HL-60 (cell line): ENCODE data around the gene SHOX.
"Not testable (repeated sequence)": the region's sequence is repeated elsewhere in the genome, so short reads cannot be mapped to it uniquely, and the experiment has no call there.

Experiments
- DNase-seq, 2 experiments: peaks; one replicate each; pipeline ENCODE4 v3.0.0-alpha.2; 2010 to 2020; ENCODE audit warnings: low read depth in 1 of 2, low spot score in 1 of 2
- H3K27ac ChIP-seq: fragments of 250-450 bp; sonication (Bioruptor Pico); replicated peaks from 2 replicates; pipeline ENCODE4 v1.5.1; 2020; ENCODE audit warnings: mild to moderate bottlenecking, moderate library complexity
- H3K27me3 ChIP-seq: fragments of 250-450 bp; sonication (Bioruptor Pico); 2 replicates; pipeline ENCODE4 v1.5.1; 2021; ENCODE audit warnings: mild to moderate bottlenecking, moderate library complexity; ENCODE audit not compliant: insufficient read depth, poor library complexity, severe bottlenecking
- H3K4me3 ChIP-seq: replicated peaks from 2 replicates; pipeline ENCODE4 v1.5.1; 2011; ENCODE audit warnings: mild to moderate bottlenecking, control low read depth, low read length; ENCODE audit not compliant: insufficient read depth
- GABPA ChIP-seq: IDR thresholded peaks from 2 replicates; pipeline ENCODE4 v1.6.1; 2012; ENCODE audit warnings: low read depth
- POLR2AphosphoS5 ChIP-seq: IDR thresholded peaks from 2 replicates; pipeline ENCODE4 v1.6.1; 2012; ENCODE audit warnings: low read depth
- SPI1 ChIP-seq: IDR thresholded peaks from 2 replicates; pipeline ENCODE4 v1.6.1; 2012; ENCODE audit warnings: low read depth, mild to moderate bottlenecking, borderline replicate concordance
- TF ChIP-seq, protein P1 (sequence below): IDR thresholded peaks from 2 replicates; pipeline ENCODE4 v1.6.1; 2012; ENCODE audit warnings: low read depth; ENCODE audit not compliant: insufficient replicate concordance
- TF ChIP-seq, protein P2 (sequence below): IDR thresholded peaks from one replicate; pipeline ENCODE4 v1.5.1; 2011; ENCODE audit warnings: low read length, control low read depth, inconsistent platforms; ENCODE audit not compliant: insufficient read depth

The SHOX gene

DNA sequence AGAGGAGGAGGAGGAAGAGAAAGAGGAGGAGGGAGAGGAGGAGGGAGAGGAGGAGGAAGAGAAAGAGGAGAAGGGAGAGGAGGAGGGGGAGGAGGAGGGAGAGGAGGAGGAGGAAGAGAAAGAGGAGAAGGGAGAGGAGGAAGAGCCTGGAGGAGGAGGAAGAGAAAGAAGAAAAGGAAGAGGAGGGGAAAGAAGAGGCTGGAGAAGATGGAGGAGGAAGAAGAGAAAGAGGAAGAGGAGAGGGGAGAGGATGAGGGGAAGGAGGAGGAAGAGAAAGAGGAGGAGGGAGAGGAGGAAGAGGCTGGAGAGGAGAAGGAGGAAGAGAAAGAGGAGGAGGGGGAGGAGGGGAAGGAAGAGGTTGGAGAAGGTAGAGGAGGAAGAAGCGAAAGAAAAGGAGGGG is 46.0 kb upstream of the SHOX start:
- TF ChIP-seq POLR2AphosphoS5, result no peak
- TF ChIP-seq GABPA, result no peak
- TF ChIP-seq, protein P1, sequence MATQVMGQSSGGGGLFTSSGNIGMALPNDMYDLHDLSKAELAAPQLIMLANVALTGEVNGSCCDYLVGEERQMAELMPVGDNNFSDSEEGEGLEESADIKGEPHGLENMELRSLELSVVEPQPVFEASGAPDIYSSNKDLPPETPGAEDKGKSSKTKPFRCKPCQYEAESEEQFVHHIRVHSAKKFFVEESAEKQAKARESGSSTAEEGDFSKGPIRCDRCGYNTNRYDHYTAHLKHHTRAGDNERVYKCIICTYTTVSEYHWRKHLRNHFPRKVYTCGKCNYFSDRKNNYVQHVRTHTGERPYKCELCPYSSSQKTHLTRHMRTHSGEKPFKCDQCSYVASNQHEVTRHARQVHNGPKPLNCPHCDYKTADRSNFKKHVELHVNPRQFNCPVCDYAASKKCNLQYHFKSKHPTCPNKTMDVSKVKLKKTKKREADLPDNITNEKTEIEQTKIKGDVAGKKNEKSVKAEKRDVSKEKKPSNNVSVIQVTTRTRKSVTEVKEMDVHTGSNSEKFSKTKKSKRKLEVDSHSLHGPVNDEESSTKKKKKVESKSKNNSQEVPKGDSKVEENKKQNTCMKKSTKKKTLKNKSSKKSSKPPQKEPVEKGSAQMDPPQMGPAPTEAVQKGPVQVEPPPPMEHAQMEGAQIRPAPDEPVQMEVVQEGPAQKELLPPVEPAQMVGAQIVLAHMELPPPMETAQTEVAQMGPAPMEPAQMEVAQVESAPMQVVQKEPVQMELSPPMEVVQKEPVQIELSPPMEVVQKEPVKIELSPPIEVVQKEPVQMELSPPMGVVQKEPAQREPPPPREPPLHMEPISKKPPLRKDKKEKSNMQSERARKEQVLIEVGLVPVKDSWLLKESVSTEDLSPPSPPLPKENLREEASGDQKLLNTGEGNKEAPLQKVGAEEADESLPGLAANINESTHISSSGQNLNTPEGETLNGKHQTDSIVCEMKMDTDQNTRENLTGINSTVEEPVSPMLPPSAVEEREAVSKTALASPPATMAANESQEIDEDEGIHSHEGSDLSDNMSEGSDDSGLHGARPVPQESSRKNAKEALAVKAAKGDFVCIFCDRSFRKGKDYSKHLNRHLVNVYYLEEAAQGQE, result no peak
- TF ChIP-seq, protein P2, sequence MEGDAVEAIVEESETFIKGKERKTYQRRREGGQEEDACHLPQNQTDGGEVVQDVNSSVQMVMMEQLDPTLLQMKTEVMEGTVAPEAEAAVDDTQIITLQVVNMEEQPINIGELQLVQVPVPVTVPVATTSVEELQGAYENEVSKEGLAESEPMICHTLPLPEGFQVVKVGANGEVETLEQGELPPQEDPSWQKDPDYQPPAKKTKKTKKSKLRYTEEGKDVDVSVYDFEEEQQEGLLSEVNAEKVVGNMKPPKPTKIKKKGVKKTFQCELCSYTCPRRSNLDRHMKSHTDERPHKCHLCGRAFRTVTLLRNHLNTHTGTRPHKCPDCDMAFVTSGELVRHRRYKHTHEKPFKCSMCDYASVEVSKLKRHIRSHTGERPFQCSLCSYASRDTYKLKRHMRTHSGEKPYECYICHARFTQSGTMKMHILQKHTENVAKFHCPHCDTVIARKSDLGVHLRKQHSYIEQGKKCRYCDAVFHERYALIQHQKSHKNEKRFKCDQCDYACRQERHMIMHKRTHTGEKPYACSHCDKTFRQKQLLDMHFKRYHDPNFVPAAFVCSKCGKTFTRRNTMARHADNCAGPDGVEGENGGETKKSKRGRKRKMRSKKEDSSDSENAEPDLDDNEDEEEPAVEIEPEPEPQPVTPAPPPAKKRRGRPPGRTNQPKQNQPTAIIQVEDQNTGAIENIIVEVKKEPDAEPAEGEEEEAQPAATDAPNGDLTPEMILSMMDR, result no peak
- Histone ChIP-seq H3K27ac (no peak overlapping the region), H3K27me3 (no peaks in the 10 kb centered on the region), H3K4me3 (no peak overlapping the region)
- no peak for DNase-seq

DNA sequence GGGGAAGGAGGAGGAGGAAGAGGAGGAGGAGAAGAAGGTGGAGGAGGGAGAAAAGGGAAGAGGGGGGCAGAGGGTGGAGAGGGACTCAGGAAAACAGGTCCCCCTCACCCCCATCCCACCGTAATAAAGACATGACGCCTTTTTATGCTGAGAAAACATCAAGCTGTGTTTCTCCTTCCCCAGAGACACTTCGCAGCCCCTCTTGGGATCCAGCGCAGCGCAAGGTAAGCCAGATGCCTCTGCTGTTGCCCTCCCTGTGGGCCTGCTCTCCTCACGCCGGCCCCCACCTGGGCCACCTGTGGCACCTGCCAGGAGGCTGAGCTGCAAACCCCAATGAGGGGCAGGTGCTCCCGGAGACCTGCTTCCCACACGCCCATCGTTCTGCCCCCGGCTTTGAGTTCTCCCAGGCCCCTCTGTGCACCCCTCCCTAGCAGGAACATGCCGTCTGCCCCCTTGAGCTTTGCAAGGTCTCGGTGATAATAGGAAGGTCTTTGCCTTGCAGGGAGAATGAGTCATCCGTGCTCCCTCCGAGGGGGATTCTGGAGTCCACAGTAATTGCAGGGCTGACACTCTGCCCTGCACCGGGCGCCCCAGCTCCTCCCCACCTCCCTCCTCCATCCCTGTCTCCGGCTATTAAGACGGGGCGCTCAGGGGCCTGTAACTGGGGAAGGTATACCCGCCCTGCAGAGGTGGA is 45.3 kb upstream of the SHOX start:
- DNase-seq, result no peak
- Histone ChIP-seq H3K4me3 (no peak overlapping the region), H3K27me3 (no peaks in the 10 kb centered on the region), H3K27ac (no peak overlapping the region)
- TF ChIP-seq, protein P1, result no peak
- TF ChIP-seq GABPA, result no peak
- no peak for TF ChIP-seq POLR2AphosphoS5
- TF ChIP-seq, protein P2, result no peak
- TF ChIP-seq SPI1, result no peak

DNA sequence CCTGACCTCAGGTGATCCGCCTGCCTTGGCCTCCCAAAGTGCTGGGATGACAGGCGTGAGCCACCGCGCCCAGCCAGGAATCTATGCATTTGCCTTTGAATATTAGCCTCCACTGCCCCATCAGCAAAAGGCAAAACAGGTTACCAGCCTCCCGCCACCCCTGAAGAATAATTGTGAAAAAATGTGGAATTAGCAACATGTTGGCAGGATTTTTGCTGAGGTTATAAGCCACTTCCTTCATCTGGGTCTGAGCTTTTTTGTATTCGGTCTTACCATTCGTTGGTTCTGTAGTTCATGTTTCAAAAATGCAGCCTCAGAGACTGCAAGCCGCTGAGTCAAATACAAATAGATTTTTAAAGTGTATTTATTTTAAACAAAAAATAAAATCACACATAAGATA is 44.2 kb upstream of the SHOX start:
- no peak overlapping the region for H3K4me3 ChIP-seq
- no peaks in the 10 kb centered on the region for H3K27me3 ChIP-seq
- DNase-seq, result no peak
- no peak overlapping the region for H3K27ac ChIP-seq
- TF ChIP-seq GABPA, result no peak
- TF ChIP-seq, protein P1, result no peak
- TF ChIP-seq, protein P2, result no peak
- no peak for TF ChIP-seq POLR2AphosphoS5
- TF ChIP-seq SPI1, result no peak

DNA sequence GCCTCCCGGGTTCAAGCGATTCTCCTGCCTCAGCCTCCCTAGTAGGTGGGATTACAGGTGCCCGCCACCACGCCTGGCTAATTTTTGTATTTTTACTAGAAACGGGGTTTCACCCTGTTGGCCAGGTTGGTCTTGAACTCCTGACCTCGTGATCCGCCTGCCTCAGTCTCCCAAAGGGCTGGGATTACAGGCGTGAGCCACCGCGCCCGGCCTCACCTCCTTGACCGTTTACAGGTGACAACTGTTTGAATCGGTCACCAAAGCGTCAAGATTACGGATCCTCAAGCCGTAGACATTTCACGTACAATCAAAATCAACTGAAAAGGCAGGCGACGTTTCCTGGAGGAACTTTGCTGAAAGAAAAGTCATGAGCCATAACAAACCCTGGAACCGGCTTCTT is 41.3 kb upstream of the SHOX start:
- H3K27ac ChIP-seq, H3K4me3 ChIP-seq, H3K27me3 ChIP-seq, DNase-seq: not testable (repeated sequence)
